ENCODE results near the gene TARS3.

Gene TARS3

DNA sequence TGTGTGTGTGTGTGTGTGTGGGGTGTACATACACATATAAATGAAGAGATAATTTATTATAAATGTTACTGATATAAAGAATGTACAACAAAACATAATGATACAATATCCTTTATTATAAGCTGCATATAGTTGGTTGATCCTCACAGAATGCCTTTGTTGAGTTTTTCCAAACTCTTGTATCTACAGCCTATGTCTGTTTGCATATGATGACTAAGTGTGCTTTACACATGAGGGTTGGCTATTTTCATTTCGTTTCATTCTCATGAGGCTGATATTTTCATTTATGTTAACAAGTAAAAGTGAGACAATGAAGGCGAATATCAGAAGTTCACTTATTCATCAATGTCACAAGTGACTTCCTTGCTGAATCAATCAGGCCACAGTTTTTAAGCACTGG, 117.2 kb downstream of the TARS3 start:
- DNase-seq (ENCODE audit: low read depth, low spot score), result no peak

- no peak for DNase-seq (ENCODE audit: low read depth, low spot score)
Measured at GRCh38 chr15:101604124-101604874, 120.0 kb downstream of the TARS3 start.
